Stimulated activated memory B cell treated with anti-CD40 and anti-IgM and Interleukin-4, amounts not matched to agents 10 μg/mL and 1 μg/mL and 100 μg/mL, for 72 hours (primary cell): Measurements from ENCODE around the gene SOHLH2.

Experiments used
- ATAC-seq: fragments of 150-1000 bp; cut with Tn5 transposase; 2 replicates; pipeline ENCODE4 v1.10.0; 2021
- H3K27ac Mint-ChIP-seq: one replicate; pipeline ENCODE4 v1.8.0; 2022; ENCODE audit warnings: mild to moderate bottlenecking, mixed read lengths
- H3K27me3 Mint-ChIP-seq: one replicate; pipeline ENCODE4 v1.8.0; 2022; ENCODE audit warnings: mixed read lengths
- H3K36me3 Mint-ChIP-seq: one replicate; pipeline ENCODE4 v1.8.0; 2022; ENCODE audit warnings: mixed read lengths
- H3K4me1 Mint-ChIP-seq: one replicate; pipeline ENCODE4 v1.8.0; 2022; ENCODE audit warnings: mixed read lengths
- H3K4me3 Mint-ChIP-seq: one replicate; pipeline ENCODE4 v1.8.0; 2022; ENCODE audit warnings: mild to moderate bottlenecking, moderate library complexity, mixed read lengths
- H3K9me3 Mint-ChIP-seq: one replicate; pipeline ENCODE4 v1.8.0; 2022; ENCODE audit warnings: mixed read lengths

SOHLH2 gene, protein sequence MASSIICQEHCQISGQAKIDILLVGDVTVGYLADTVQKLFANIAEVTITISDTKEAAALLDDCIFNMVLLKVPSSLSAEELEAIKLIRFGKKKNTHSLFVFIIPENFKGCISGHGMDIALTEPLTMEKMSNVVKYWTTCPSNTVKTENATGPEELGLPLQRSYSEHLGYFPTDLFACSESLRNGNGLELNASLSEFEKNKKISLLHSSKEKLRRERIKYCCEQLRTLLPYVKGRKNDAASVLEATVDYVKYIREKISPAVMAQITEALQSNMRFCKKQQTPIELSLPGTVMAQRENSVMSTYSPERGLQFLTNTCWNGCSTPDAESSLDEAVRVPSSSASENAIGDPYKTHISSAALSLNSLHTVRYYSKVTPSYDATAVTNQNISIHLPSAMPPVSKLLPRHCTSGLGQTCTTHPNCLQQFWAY

DNA sequence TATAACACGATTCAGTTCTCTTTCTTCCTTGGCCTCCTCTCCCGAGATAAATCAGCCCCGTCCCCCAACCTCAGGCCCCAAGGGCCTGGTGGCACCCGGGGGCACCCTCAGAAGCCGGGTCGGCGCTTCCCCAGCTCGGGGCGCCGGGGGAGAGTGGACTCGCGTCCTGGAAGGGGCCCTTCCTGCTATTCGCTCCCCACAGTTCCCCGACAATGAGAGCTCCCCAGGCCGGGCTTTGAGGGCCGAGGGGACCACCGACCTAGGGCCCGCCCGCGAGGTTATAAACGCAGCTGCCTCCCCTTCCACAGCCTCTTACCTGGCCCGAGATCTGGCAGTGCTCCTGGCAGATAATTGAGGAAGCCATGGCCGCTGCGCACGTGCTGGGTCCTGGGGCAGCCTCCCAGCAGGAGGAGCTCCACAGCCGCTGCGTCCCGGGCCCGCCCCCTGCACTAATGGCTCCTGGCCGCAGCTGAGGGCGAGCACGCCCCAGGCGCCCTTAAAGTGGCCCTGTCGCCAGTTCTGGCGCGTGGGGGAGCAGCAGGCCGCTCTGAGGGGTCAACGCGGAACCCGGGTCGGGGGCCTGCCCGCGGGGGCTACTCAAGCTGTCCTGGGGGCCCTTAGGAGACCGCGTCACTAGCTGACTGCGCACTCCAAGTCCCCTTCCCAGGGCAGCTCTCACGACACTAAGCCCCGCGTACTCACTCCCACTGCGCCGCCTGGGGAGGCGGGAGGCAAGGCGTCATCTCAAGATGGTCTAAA is at the start of gene SOHLH2:
SOHLH2 (minus strand) TSS at position 394 of the 759 bp plus-strand sequence; CDS start at position 364, 30 bp downstream.
- Mint-ChIP-seq H3K27me3 (no peaks in the 10 kb centered on the region), H3K9me3 (no peaks in the 10 kb centered on the region), H3K36me3 (no peaks in the 10 kb centered on the region), H3K4me3 (no peak within 1 kb of the TSS), H3K4me1 (no peaks in the 10 kb centered on the region), H3K27ac (no peak within 1 kb of the TSS)
- no peak for ATAC-seq

DNA sequence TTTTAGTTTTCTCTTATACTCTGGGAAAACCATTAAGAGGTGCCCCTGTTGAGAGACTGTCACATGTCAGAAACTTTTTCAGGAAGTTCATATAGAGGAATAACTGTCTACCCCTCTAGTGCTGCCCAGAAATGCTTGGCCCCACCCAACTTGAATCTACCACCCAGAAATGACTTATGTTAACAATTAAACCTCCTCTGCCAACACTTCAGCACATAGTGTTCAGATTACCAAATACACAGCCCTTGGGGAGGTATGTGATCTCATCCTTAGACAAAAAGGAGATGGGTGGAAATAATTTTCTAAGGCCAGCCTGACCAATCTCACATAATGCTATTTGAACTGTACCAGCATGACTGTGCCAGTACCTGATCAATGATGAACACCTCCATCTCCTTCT is 47.6 kb upstream of the SOHLH2 start:
- H3K4me1 Mint-ChIP-seq = no peaks in the 10 kb centered on the region
- H3K9me3 Mint-ChIP-seq = peaks cover 3% of the 10 kb centered on the region
- ATAC-seq = no peak
- no peaks in the 10 kb centered on the region for H3K27me3 Mint-ChIP-seq
- H3K36me3 Mint-ChIP-seq = no peaks in the 10 kb centered on the region
- no peak overlapping the region for H3K27ac Mint-ChIP-seq
- no peak overlapping the region for H3K4me3 Mint-ChIP-seq

DNA sequence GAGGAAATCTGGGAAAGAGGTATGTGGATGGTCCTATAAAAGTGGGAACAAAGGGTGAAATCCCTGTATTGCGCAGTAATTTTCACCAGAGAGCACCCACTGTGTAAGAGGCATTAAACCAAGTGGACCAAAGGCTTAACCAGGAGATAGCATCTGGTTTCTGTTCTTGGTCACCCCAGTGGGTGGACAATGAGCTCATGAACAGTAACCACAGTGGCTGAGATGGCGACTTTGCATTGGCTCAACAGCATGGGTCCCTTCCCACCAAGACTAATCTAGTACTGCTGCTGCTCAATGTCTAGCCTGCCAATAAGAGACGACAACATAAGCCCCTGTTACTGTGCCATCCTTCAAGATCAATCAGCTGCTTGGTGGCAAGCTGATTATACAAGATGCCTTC is 46.7 kb upstream of the SOHLH2 start:
- H3K4me3 Mint-ChIP-seq = no peak overlapping the region
- H3K27me3 Mint-ChIP-seq = no peaks in the 10 kb centered on the region
- no peaks in the 10 kb centered on the region for H3K4me1 Mint-ChIP-seq
- no peak for ATAC-seq
- H3K36me3 Mint-ChIP-seq = no peaks in the 10 kb centered on the region
- H3K9me3 Mint-ChIP-seq = peaks cover 3% of the 10 kb centered on the region
- no peak overlapping the region for H3K27ac Mint-ChIP-seq

DNA sequence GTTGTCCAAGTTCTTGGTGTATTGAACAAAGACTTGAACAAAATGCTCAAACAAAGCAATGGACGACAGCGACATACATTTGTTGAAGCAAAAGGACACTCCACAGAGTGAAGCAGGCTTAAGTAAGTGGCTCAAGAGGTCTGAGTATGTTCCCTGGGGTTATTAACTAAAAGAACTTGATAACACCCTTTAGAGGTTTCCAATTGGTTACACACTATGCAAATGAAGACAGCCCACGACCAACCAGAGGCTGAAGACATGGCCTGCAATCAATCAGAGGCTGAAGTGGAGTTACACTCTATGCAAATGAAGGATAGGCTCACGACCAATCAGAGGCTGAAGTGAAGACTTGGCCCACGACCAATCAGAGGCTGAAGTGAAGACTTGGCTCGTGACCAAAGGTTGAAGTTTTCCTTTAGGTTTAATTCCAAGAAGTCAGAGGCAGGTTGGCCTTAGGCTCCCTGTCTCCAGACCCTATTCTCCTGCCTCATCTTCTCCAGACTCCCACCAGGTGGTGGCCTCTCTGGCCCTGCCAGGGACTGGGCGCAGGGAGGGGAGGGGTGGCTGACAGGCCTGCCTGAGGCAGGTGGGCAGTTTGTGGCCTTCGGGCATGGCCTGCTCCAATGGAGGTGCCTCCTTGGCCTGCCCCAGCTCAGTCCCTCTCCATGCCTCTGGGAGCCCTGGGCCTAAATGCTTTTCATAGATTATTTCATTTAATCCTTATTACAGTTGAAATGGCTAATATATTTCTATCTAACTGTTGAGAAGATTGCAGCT is 45.2 kb upstream of the SOHLH2 start:
- ATAC-seq = no peak
- no peak overlapping the region for H3K4me3 Mint-ChIP-seq
- H3K36me3 Mint-ChIP-seq = no peaks in the 10 kb centered on the region
- peaks cover 5% of the 10 kb centered on the region for H3K9me3 Mint-ChIP-seq
- no peak overlapping the region for H3K27ac Mint-ChIP-seq
- H3K27me3 Mint-ChIP-seq = no peaks in the 10 kb centered on the region
- H3K4me1 Mint-ChIP-seq = no peaks in the 10 kb centered on the region

DNA sequence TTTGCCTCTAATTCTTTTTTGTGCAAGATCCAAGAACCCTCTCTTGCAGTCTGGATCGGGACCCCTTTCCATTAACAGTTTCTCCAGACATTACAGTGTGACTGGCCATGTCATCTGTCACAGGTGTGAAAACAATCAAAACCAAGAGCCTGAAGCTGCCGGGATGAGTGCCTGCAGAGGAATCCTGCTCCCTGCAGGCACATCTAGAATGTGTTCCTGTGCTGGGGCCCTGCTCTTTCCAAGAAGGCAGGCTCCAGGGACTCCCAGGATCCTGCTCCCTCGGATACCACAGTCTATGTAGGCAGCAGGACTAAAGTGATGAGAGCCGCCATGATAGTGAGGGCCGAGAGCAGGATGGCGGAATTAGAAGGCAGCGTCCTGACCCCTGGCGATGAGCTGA is 44.5 kb upstream of the SOHLH2 start:
- no peaks in the 10 kb centered on the region for H3K27me3 Mint-ChIP-seq
- no peaks in the 10 kb centered on the region for H3K36me3 Mint-ChIP-seq
- no peak overlapping the region for H3K4me3 Mint-ChIP-seq
- H3K9me3 Mint-ChIP-seq = peaks cover 5% of the 10 kb centered on the region
- H3K4me1 Mint-ChIP-seq = no peaks in the 10 kb centered on the region
- ATAC-seq = no peak
- H3K27ac Mint-ChIP-seq = no peak overlapping the region

DNA sequence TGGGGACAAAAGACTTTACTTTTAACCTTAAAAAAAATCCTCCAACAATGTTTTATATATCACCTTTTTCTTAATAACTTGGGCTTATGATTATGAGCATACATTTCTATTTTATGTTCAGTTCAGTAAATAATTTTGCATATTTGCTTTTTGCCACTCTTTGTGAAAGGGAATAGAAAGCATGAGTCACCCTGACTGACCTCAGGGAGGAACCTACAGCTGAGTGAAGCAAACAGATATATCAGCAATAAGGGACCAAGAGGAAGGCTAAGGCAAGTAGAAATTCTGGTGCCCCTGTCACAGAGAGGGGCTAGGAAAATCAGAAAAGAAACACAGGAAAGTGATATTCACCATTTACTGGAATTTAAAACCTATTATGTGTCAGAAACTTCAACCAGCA is 37.2 kb upstream of the SOHLH2 start:
- Mint-ChIP-seq H3K36me3 (no peaks in the 10 kb centered on the region), H3K4me3 (no peak overlapping the region), H3K27me3 (no peaks in the 10 kb centered on the region), H3K9me3 (peaks cover 9% of the 10 kb centered on the region), H3K27ac (no peak overlapping the region), H3K4me1 (no peaks in the 10 kb centered on the region)
- ATAC-seq = no peak

DNA sequence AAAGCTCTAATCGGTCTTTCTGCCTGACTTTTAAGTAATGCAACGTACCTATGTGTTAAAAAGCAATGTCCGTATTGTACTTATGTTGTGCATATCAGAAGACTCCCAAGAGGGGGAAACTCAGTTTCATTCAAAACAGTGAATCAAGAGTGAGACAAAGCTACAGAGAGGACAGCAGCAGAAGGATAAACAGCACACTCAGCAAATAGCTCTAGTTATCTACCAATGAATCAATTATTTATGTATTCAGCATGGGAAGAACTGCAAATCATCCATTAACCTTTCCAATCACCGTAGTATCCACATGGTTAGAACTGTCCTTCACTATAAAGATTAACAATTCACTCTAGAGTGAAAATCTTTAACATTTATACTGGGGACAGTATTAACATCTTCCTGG is 36.7 kb upstream of the SOHLH2 start:
- Mint-ChIP-seq H3K27me3 (no peaks in the 10 kb centered on the region), H3K4me3 (no peak overlapping the region), H3K4me1 (no peaks in the 10 kb centered on the region), H3K9me3 (peaks cover 9% of the 10 kb centered on the region), H3K27ac (no peak overlapping the region), H3K36me3 (no peaks in the 10 kb centered on the region)
- no peak for ATAC-seq

DNA sequence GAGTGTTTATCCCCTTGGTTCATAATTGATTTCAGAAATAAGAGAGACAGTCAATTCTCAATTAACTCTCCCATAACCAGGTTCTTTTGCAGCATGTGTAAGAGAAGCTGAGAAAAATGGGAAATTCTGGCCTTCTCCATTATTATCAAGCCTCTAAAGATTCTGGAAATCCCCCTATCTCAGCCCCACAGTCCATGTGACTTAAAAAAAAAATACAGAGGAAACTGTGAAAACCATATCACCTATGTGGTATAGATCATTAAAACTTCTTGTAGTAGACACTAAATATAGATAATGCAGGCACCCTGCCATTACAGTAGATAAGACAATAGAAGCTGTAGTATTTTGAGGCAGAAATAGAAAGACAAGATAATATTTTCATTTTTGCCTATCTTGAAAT is 34.3 kb upstream of the SOHLH2 start:
- ATAC-seq = no peak
- Mint-ChIP-seq H3K27ac (no peak overlapping the region), H3K27me3 (no peaks in the 10 kb centered on the region), H3K9me3 (peaks cover 7% of the 10 kb centered on the region), H3K4me3 (no peak overlapping the region), H3K4me1 (no peaks in the 10 kb centered on the region), H3K36me3 (no peaks in the 10 kb centered on the region)

DNA sequence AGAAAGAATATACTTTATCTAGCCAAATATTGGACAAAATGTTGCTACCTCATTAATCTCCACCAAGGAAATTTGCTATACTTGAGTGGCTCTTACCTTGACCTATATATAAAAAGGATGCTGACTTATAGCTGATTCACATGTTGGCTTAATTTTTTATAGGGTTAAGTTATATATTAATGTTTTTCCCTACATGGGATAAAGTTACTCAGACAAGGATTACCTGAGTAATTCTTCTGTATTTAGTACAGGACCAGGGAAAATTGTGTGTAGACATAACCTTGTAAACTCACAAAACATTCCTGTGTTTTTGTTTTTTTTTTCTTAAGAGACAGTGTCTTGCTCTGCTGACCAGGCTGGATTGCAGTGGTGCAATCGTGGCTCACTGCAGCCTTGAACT is 30.6 kb upstream of the SOHLH2 start:
- no peak for ATAC-seq
- no peak overlapping the region for H3K4me3 Mint-ChIP-seq
- H3K4me1 Mint-ChIP-seq = no peaks in the 10 kb centered on the region
- no peaks in the 10 kb centered on the region for H3K36me3 Mint-ChIP-seq
- H3K27me3 Mint-ChIP-seq = no peaks in the 10 kb centered on the region
- peaks cover 7% of the 10 kb centered on the region for H3K9me3 Mint-ChIP-seq
- no peak overlapping the region for H3K27ac Mint-ChIP-seq

DNA sequence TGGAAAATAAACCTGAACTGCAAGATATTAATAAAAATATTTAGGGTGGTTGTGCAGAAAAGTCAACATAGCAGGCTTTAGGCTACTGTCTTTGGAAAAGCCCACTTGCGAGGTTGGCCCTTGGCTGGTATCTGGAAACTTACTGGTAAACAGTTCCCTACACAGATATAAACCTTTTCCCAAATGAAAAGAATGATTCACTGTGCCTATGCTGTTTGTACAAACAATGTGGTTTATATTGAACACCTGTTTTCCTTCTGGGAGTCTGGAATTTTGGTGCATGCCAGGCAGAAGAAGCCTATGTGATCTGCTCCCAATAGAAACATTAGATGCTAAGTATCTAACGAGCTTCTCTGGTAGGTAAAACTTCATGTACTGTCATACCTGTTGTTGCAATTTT is 29.7 kb upstream of the SOHLH2 start:
- Mint-ChIP-seq H3K27me3 (no peaks in the 10 kb centered on the region), H3K36me3 (no peaks in the 10 kb centered on the region), H3K4me1 (no peaks in the 10 kb centered on the region), H3K27ac (no peak overlapping the region), H3K9me3 (peaks cover 4% of the 10 kb centered on the region), H3K4me3 (no peak overlapping the region)
- ATAC-seq = no peak

DNA sequence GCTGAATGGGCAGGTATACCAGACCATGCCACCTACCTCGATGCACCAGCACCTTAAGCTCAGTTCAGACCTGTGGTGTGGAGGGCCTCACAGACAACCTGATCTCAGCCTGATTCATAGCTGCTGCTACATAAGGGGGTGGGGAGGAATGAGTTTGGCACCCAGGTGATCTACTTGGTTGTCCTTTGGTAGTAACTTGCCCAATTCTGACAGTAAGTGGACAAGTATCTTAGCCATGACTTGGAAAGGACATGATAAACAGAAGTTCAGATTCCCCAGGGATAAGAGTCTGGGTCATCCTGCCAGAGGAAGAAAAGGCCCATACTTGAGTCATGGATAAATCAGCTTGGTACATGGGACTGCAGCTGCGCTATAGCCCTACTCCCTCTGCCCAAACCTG is 28.4 kb upstream of the SOHLH2 start:
- Mint-ChIP-seq H3K27me3 (no peaks in the 10 kb centered on the region), H3K4me3 (no peak overlapping the region), H3K4me1 (no peaks in the 10 kb centered on the region), H3K9me3 (peaks cover 3% of the 10 kb centered on the region), H3K36me3 (no peaks in the 10 kb centered on the region), H3K27ac (no peak overlapping the region)
- ATAC-seq = no peak

DNA sequence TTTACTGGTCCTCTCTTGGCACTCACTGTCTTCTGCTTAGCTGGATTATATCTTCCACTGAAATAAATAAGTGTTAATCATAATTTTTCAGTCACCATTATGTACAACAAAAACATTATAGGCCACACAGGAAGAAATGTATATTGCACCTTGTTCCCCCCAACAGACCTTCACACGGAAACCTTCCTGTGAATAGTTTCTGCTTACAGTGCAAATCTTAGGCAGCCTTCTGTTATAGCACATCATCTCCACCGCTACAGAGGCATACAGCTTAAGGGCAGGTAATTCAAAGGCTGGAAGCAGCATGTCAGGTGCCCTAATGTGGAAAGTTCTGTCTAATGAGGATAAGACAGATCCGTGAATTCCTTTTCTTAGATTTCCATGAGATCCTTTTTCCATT is 16.9 kb upstream of the SOHLH2 start:
- no peak for ATAC-seq
- Mint-ChIP-seq H3K27ac (no peak overlapping the region), H3K9me3 (peaks cover 8% of the 10 kb centered on the region), H3K4me3 (no peak overlapping the region), H3K27me3 (no peaks in the 10 kb centered on the region), H3K36me3 (no peaks in the 10 kb centered on the region), H3K4me1 (no peaks in the 10 kb centered on the region)

DNA sequence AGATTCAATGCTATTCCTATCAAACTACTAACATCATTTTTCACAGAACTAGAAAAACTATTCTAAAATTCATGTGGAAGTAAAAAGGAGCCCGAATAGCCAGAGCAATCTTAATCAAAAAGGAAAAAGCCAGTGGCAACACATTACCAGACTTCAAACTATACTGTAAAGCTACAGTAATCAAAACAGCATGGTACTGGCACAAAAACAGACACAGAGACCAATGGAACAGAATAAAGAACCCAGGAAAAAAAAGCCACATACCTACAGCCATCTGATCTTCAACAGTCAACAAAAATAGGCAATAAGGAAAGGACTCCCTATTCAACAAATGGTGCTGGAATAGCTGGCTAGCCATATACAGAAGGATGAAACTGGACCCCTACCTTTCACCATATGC is 10.4 kb upstream of the SOHLH2 start:
- ATAC-seq = no peak
- no peak overlapping the region for H3K27ac Mint-ChIP-seq
- H3K4me3 Mint-ChIP-seq = no peak overlapping the region
- H3K4me1 Mint-ChIP-seq = no peaks in the 10 kb centered on the region
- H3K27me3 Mint-ChIP-seq = no peaks in the 10 kb centered on the region
- peaks cover 7% of the 10 kb centered on the region for H3K9me3 Mint-ChIP-seq
- no peaks in the 10 kb centered on the region for H3K36me3 Mint-ChIP-seq

DNA sequence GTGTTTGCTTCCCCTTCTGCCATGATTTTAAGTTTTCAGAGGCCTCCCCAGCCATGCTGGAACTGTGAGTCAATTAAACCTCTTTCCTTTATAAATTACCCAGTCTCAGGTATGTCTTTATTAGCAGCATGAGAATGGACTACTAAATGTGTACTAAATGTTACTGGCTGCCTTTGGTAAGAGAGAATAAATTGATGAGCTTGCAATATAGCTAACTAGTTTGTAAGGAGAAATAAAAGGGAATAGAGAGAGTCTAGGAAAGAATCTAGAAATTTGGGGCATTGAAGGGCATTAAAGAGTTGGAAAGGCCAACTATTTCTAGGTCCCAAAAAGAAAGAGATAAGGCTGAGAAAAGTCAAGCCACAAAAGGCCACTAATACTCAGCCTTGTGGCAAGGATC is 5.5 kb upstream of the SOHLH2 start:
- Mint-ChIP-seq H3K36me3 (no peaks in the 10 kb centered on the region), H3K4me3 (no peak overlapping the region), H3K27ac (no peak overlapping the region), H3K4me1 (no peaks in the 10 kb centered on the region), H3K9me3 (peaks cover 6% of the 10 kb centered on the region), H3K27me3 (no peaks in the 10 kb centered on the region)
- no peak for ATAC-seq

DNA sequence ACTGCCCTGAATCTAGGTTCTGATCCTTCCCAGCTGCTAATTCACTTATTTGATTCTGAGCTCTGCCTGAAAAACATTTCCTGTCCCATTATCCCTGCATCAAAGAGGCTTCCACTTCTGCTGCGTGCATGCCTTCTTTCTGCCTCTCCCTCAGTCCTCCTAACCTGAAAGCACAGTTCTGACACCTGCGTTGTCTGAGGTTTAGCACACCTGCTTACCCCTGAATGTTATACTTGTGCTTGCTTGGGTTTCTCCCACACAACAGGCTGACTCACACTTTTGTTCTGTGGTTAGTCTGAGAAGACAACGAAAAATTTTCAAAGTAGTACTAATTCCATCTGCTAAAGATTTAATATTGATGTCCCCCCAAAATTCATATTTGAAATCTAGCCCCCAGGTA is 3.1 kb upstream of the SOHLH2 start:
- Mint-ChIP-seq H3K27ac (no peak overlapping the region), H3K27me3 (no peaks in the 10 kb centered on the region), H3K4me3 (no peak overlapping the region)

More for the DNA sequence above, 3.1 kb upstream of the SOHLH2 start:
- Mint-ChIP-seq H3K9me3 (no peaks in the 10 kb centered on the region), H3K36me3 (no peaks in the 10 kb centered on the region), H3K4me1 (no peaks in the 10 kb centered on the region)
- no peak for ATAC-seq
